Astrocyte (in vitro differentiated cells and primary cell): ENCODE data around the gene CENPA. TPM values are rescaled to one million over a fixed set of nuclear protein-coding genes. Genes with fewer than 3 reads are reported as not detected.

Source experiments
- DNase-seq: peaks from one replicate; pipeline ENCODE4 v3.0.0-alpha.2; 2010; ENCODE audit warnings: low read depth
- FAIRE-seq: peaks from 2 replicates; lab custom pipeline; 2011; peaks lifted over from hg19 to GRCh38; lab: Jason Lieb, UNC
- H2AFZ ChIP-seq: 2 replicates; pipeline ENCODE4 v1.6.0; 2012; ENCODE audit warnings: low read depth, low read length, inconsistent platforms
- H3K27ac ChIP-seq: 2 replicates; pipeline ENCODE4 v1.5.1; 2011; ENCODE audit warnings: low read depth, low read length, inconsistent platforms
- H3K27me3 ChIP-seq: 2 replicates; pipeline ENCODE4 v1.6.0; 2011; ENCODE audit warnings: low read length, inconsistent platforms; ENCODE audit not compliant: insufficient read depth
- H3K36me3 ChIP-seq: 2 replicates; pipeline ENCODE4 v1.5.1; 2011; ENCODE audit warnings: low read length, inconsistent platforms; ENCODE audit not compliant: insufficient read depth
- H3K4me1 ChIP-seq: 2 replicates; pipeline ENCODE4 v1.5.1; 2011; ENCODE audit warnings: low read length, inconsistent platforms; ENCODE audit not compliant: insufficient read depth
- H3K4me2 ChIP-seq: 2 replicates; pipeline ENCODE4 v1.6.0; 2012; ENCODE audit warnings: low read length, inconsistent platforms
- H3K4me3 ChIP-seq: 2 replicates; pipeline ENCODE4 v1.5.1; 2011; ENCODE audit warnings: low read depth, mild to moderate bottlenecking, low read length, inconsistent platforms; ENCODE audit not compliant: insufficient read depth
- H3K79me2 ChIP-seq: 2 replicates; pipeline ENCODE4 v1.6.0; 2012; ENCODE audit warnings: mild to moderate bottlenecking, low read length, inconsistent platforms; ENCODE audit not compliant: insufficient read depth
- H3K9ac ChIP-seq: 2 replicates; pipeline ENCODE4 v1.6.0; 2012; ENCODE audit warnings: mild to moderate bottlenecking, low read length, inconsistent platforms
- H3K9me3 ChIP-seq: 2 replicates; pipeline ENCODE4 v1.5.1; 2012; ENCODE audit warnings: low read depth, mild to moderate bottlenecking, low read length, inconsistent platforms; ENCODE audit not compliant: insufficient read depth
- H4K20me1 ChIP-seq: 2 replicates; pipeline ENCODE4 v1.6.0; 2012; ENCODE audit warnings: low read length, inconsistent platforms; ENCODE audit not compliant: insufficient read depth
- H3K27ac Mint-ChIP-seq: one replicate; pipeline ENCODE4 v1.8.0; 2021; ENCODE audit warnings: mild to moderate bottlenecking, mixed read lengths; ENCODE audit not compliant: unreplicated experiment
- H3K27me3 Mint-ChIP-seq: one replicate; pipeline ENCODE4 v1.8.0; 2021; ENCODE audit warnings: low read depth, mixed read lengths; ENCODE audit not compliant: unreplicated experiment
- H3K36me3 Mint-ChIP-seq: one replicate; pipeline ENCODE4 v1.8.0; 2021; ENCODE audit warnings: low read depth, mixed read lengths; ENCODE audit not compliant: unreplicated experiment
- H3K4me1 Mint-ChIP-seq: one replicate; pipeline ENCODE4 v1.8.0; 2021; ENCODE audit warnings: low read depth, mixed read lengths; ENCODE audit not compliant: unreplicated experiment
- H3K4me3 Mint-ChIP-seq: one replicate; pipeline ENCODE4 v1.8.0; 2021; ENCODE audit warnings: mild to moderate bottlenecking, moderate library complexity, mixed read lengths; ENCODE audit not compliant: unreplicated experiment
- H3K9me3 Mint-ChIP-seq: one replicate; pipeline ENCODE4 v1.8.0; 2021; ENCODE audit warnings: mild to moderate bottlenecking, mixed read lengths; ENCODE audit not compliant: unreplicated experiment
- CTCF ChIP-seq: IDR thresholded peaks from 2 replicates; pipeline ENCODE4 v1.5.1; 2011; ENCODE audit warnings: low read depth, mild to moderate bottlenecking, inconsistent platforms, low read length, moderate library complexity; ENCODE audit not compliant: insufficient read depth
- EZH2 ChIP-seq: IDR thresholded peaks from 2 replicates; pipeline ENCODE4 v1.6.1; 2012; ENCODE audit warnings: mild to moderate bottlenecking, low read length, inconsistent platforms; ENCODE audit not compliant: insufficient read depth
- total RNA-seq: library from RNA; stranded (reverse); gene quantifications from 2 replicates; pipeline ENCODE4 v1.2.1, GENCODE V29; 2021

CENPA gene
- total RNA-seq, 1 donor from 2014 or later = 2.7 TPM

GRCh38 chr2:26784570-26785234 lies 1.2 kb upstream of the CENPA start:
- TF ChIP-seq CTCF = no peak
- Histone ChIP-seq H3K9me3 (no peaks in the 10 kb centered on the region), H3K27ac (no peak overlapping the region), H3K4me3 (no peak overlapping the region), H3K4me2 (peak overlapping the region; percentile 91), H2AFZ (no peak overlapping the region), H3K36me3 (peaks cover 10% of the 10 kb centered on the region), H3K27me3 (no peaks in the 10 kb centered on the region), H3K9ac (peak overlapping the region; percentile 77), H4K20me1 (peaks cover 3% of the 10 kb centered on the region), H3K4me1 (no peaks in the 10 kb centered on the region), H3K79me2 (peaks cover 35% of the 10 kb centered on the region)
- Mint-ChIP-seq H3K27me3 (peaks cover 3% of the 10 kb centered on the region), H3K36me3 (no peaks in the 10 kb centered on the region), H3K4me3 (peak overlapping the region; percentile 80), H3K4me1 (no peaks in the 10 kb centered on the region), H3K27ac (peak overlapping the region; percentile 48), H3K9me3 (no peaks in the 10 kb centered on the region)
- DNase-seq (no peak), FAIRE-seq (no peak)

- no peaks in the 10 kb centered on the region for H3K4me1 Mint-ChIP-seq
- Histone ChIP-seq H3K79me2 (peaks cover 50% of the 10 kb centered on the region), H3K36me3 (no peaks in the 10 kb centered on the region), H2AFZ (peak overlapping the region; percentile 76), H3K27ac (peak overlapping the region; percentile 65), H3K4me1 (no peaks in the 10 kb centered on the region), H3K27me3 (no peaks in the 10 kb centered on the region), H3K9ac (peak overlapping the region; percentile 80), H3K4me2 (peak overlapping the region; percentile 88), H3K4me3 (peak overlapping the region; percentile 72), H3K9me3 (no peaks in the 10 kb centered on the region), H4K20me1 (peaks cover 3% of the 10 kb centered on the region)
- H3K27me3 Mint-ChIP-seq = peaks cover 3% of the 10 kb centered on the region
- H3K36me3 Mint-ChIP-seq = peaks cover 2% of the 10 kb centered on the region
- FAIRE-seq (no peak), DNase-seq (no peak)
- TF ChIP-seq CTCF = no peak
- TF ChIP-seq EZH2 = no peak
- peak overlapping the region; percentile 11 for H3K27ac Mint-ChIP-seq
- no peaks in the 10 kb centered on the region for H3K9me3 Mint-ChIP-seq
- H3K4me3 Mint-ChIP-seq = peak overlapping the region; percentile 82
Observed at GRCh38 chr2:26786207-26787028, 562 bp downstream of the CENPA start.
